H9 (cell line): Measurements from ENCODE around the gene ZNF521. TPM values are rescaled to one million over a fixed set of nuclear protein-coding genes. Genes with fewer than 3 reads are reported as not detected.

ENCODE experiments used
- DNase-seq: peaks from one replicate; pipeline ENCODE4 v3.0.0-alpha.2; 2017
- H2AFZ ChIP-seq: one replicate; pipeline ENCODE4 v1.6.1; 2013; ENCODE audit warnings: mild to moderate bottlenecking, low read length, control low read depth, moderate library complexity
- H2AK5ac ChIP-seq: 2 replicates; pipeline ENCODE4 v1.6.1; 2013; ENCODE audit warnings: low read length, control low read depth, mixed read lengths; ENCODE audit not compliant: insufficient read length
- H2BK120ac ChIP-seq: one replicate; pipeline ENCODE4 v1.6.1; 2013; ENCODE audit warnings: low read depth, mild to moderate bottlenecking, low read length, control low read depth, inconsistent platforms; ENCODE audit not compliant: poor library complexity, severe bottlenecking
- H2BK12ac ChIP-seq: 2 replicates; pipeline ENCODE4 v1.6.1; 2013; ENCODE audit warnings: low read length, control low read depth, mixed read lengths, low read depth; ENCODE audit not compliant: insufficient read length
- H2BK15ac ChIP-seq: 2 replicates; pipeline ENCODE4 v1.6.1; 2013; ENCODE audit warnings: low read depth, low read length, control low read depth
- H2BK20ac ChIP-seq: one replicate; pipeline ENCODE4 v1.6.1; 2013; ENCODE audit warnings: low read depth, mild to moderate bottlenecking, low read length, control low read depth, inconsistent platforms; ENCODE audit not compliant: poor library complexity, severe bottlenecking
- H2BK5ac ChIP-seq: 2 replicates; pipeline ENCODE4 v1.6.1; 2013; ENCODE audit warnings: low read length, control low read depth, mixed read lengths; ENCODE audit not compliant: insufficient read length
- H3K14ac ChIP-seq: 2 replicates; pipeline ENCODE4 v1.6.1; 2013; ENCODE audit warnings: low read length, control low read depth; ENCODE audit not compliant: insufficient read depth
- H3K18ac ChIP-seq: 2 replicates; pipeline ENCODE4 v1.6.1; 2013; ENCODE audit warnings: low read depth, mild to moderate bottlenecking, mixed read lengths, low read length, control low read depth; ENCODE audit not compliant: insufficient read length
- H3K23ac ChIP-seq: 2 replicates; pipeline ENCODE4 v1.6.1; 2013; ENCODE audit warnings: low read length, control low read depth, mixed read lengths, low read depth; ENCODE audit not compliant: insufficient read length
- H3K23me2 ChIP-seq: 2 replicates; pipeline ENCODE4 v1.6.1; 2013; ENCODE audit warnings: low read depth, mild to moderate bottlenecking, mixed read lengths, low read length, control low read depth; ENCODE audit not compliant: insufficient read length, poor library complexity, severe bottlenecking
- H3K27ac ChIP-seq: 2 replicates; pipeline ENCODE4 v1.5.1; 2013; ENCODE audit warnings: low read length, control low read depth, mixed read lengths, low read depth; ENCODE audit not compliant: insufficient read length
- H3K27me3 ChIP-seq: 2 replicates; pipeline ENCODE4 v1.6.1; 2013; ENCODE audit warnings: low read length, control low read depth, inconsistent platforms; ENCODE audit not compliant: insufficient read depth
- H3K4ac ChIP-seq: 2 replicates; pipeline ENCODE4 v1.6.1; 2013; ENCODE audit warnings: low read depth, mild to moderate bottlenecking, control low read depth, inconsistent platforms, low read length, moderate library complexity
- H3K4me1 ChIP-seq: 2 replicates; pipeline ENCODE4 v1.6.1; 2013; ENCODE audit warnings: low read length, control low read depth, inconsistent platforms; ENCODE audit not compliant: insufficient read depth
- H3K4me2 ChIP-seq: 2 replicates; pipeline ENCODE4 v1.6.1; 2013; ENCODE audit warnings: low read length, control low read depth, mixed read lengths; ENCODE audit not compliant: insufficient read length, insufficient read depth
- H3K56ac ChIP-seq: 2 replicates; pipeline ENCODE4 v1.6.1; 2013; ENCODE audit warnings: low read depth, mild to moderate bottlenecking, mixed read lengths, low read length, control low read depth; ENCODE audit not compliant: insufficient read length
- H3K79me1 ChIP-seq: 2 replicates; pipeline ENCODE4 v1.6.1; 2013; ENCODE audit warnings: low read depth, mild to moderate bottlenecking, moderate library complexity, low read length, control low read depth, inconsistent platforms; ENCODE audit not compliant: insufficient read depth, poor library complexity, severe bottlenecking
- H3K79me2 ChIP-seq: 2 replicates; pipeline ENCODE4 v1.6.1; 2013; ENCODE audit warnings: low read length, control low read depth, inconsistent platforms; ENCODE audit not compliant: insufficient read depth
- H3K9ac ChIP-seq: 2 replicates; pipeline ENCODE4 v1.6.1; 2013; ENCODE audit warnings: low read length, control low read depth, mixed read lengths; ENCODE audit not compliant: insufficient read length; ENCODE audit errors: extremely low read depth
- H3K9me3 ChIP-seq: one replicate; pipeline ENCODE4 v1.6.1; 2013; ENCODE audit warnings: low read depth, low read length, inconsistent platforms; ENCODE audit not compliant: control insufficient read depth
- H3T11ph ChIP-seq: one replicate; pipeline ENCODE4 v1.6.1; 2013; ENCODE audit warnings: mild to moderate bottlenecking, low read length, control low read depth, inconsistent platforms
- H4K20me1 ChIP-seq: one replicate; pipeline ENCODE4 v1.6.1; 2013; ENCODE audit not compliant: control insufficient read depth, insufficient read length, insufficient read depth
- H4K5ac ChIP-seq: 2 replicates; pipeline ENCODE4 v1.6.1; 2013; ENCODE audit warnings: low read depth, mild to moderate bottlenecking, mixed read lengths, low read length, control low read depth; ENCODE audit not compliant: insufficient read length
- H4K8ac ChIP-seq: replicated peaks from 2 replicates; pipeline ENCODE4 v1.6.1; 2013; ENCODE audit warnings: low read length, control low read depth, mixed read lengths, low read depth; ENCODE audit not compliant: insufficient read length
- H4K91ac ChIP-seq: 2 replicates; pipeline ENCODE4 v1.6.1; 2013; ENCODE audit warnings: low read depth, mild to moderate bottlenecking, moderate library complexity, mixed read lengths, low read length, control low read depth; ENCODE audit not compliant: insufficient read length
- H3K27ac Mint-ChIP-seq, 3 experiments: 2 replicates in 2 of 3; 3 replicates in 1 of 3; pipeline ENCODE4 v1.8.0; 2020 to 2021; ENCODE audit warnings: mixed read lengths in 3 of 3, mild to moderate bottlenecking in 1 of 3, moderate library complexity in 1 of 3
- H3K27me3 Mint-ChIP-seq: 2 replicates; pipeline ENCODE4 v1.8.0; 2021; ENCODE audit warnings: low read depth, mild to moderate bottlenecking, moderate library complexity, mixed read lengths
- H3K36me3 Mint-ChIP-seq, 3 experiments: 2 replicates in 2 of 3; 3 replicates in 1 of 3; pipeline ENCODE4 v1.8.0; 2020 to 2021; ENCODE audit warnings: low read depth in 3 of 3, mixed read lengths in 3 of 3; ENCODE audit not compliant: insufficient read depth in 1 of 3
- H3K4me1 Mint-ChIP-seq, 2 experiments: 2 replicates each; pipeline ENCODE4 v1.8.0; 2020; ENCODE audit warnings: mixed read lengths in 2 of 2
- H3K4me3 Mint-ChIP-seq, 2 experiments: 2 replicates in 1 of 2; 3 replicates in 1 of 2; pipeline ENCODE4 v1.8.0; 2020 to 2021; ENCODE audit warnings: mild to moderate bottlenecking in 2 of 2, mixed read lengths in 2 of 2, moderate library complexity in 1 of 2
- H3K9me3 Mint-ChIP-seq, 2 experiments: 2 replicates in 1 of 2; 3 replicates in 1 of 2; pipeline ENCODE4 v1.8.0; 2020; ENCODE audit warnings: mild to moderate bottlenecking in 2 of 2, mixed read lengths in 2 of 2, moderate library complexity in 1 of 2
- CTCF ChIP-seq: fragments of 200-600 bp; sonication (generic); conservative IDR thresholded peaks from 3 replicates; pipeline ENCODE4 v1.8.0; 2021; ENCODE audit warnings: antibody characterized with exemption, mild to moderate bottlenecking
- WGBS: extraction: QIAGEN DNeasy Blood & Tissue Kit; methylation state at CpG from one replicate; pipeline ENCODE4 v1.1.7; 2013; ENCODE audit warnings: missing lambda C conversion rate, low lambda C conversion rate, mixed read lengths; ENCODE audit not compliant: insufficient read length; ENCODE audit errors: extremely low coverage; 5-methylcytosine and 5-hydroxymethylcytosine counted together
- total RNA-seq: library from RNA; stranded (reverse); gene quantifications from 2 replicates; pipeline ENCODE4 v1.2.1, GENCODE V29; 2021

The ZNF521 gene
- total RNA-seq, 1 experiment from 2014 or later, result 3.3 TPM

GRCh38 chr18:25235401-25236042 is 116.4 kb downstream of the ZNF521 start:
- H2BK5ac ChIP-seq, result no peak overlapping the region
- no peaks in the 10 kb centered on the region for H3K9me3 ChIP-seq
- H4K8ac ChIP-seq, result no peak overlapping the region
- no peak overlapping the region for H3K23ac ChIP-seq
- H3K27me3 Mint-ChIP-seq, result no peaks in the 10 kb centered on the region
- H3K27ac ChIP-seq, result no peak overlapping the region
- H3K4me1 ChIP-seq, result no peaks in the 10 kb centered on the region
- no peak overlapping the region for H2BK12ac ChIP-seq
- no peaks in the 10 kb centered on the region for H3K79me1 ChIP-seq
- no peak overlapping the region for H2AFZ ChIP-seq
- H3K4me3 Mint-ChIP-seq, result no peak overlapping the region
- no peak overlapping the region for H3K18ac ChIP-seq
- H2AK5ac ChIP-seq, result no peak overlapping the region
- H3K14ac ChIP-seq, result no peak overlapping the region
- H2BK120ac ChIP-seq, result no peak overlapping the region
- no peak overlapping the region for H3K4me2 ChIP-seq
- no peak for DNase-seq
- H4K91ac ChIP-seq, result no peak overlapping the region
- H3K27me3 ChIP-seq, result no peaks in the 10 kb centered on the region
- H3K4me1 Mint-ChIP-seq, result peaks cover 3 to 15% of the 10 kb centered on the region in 2 experiments
- H3K79me2 ChIP-seq, result no peaks in the 10 kb centered on the region
- no peak overlapping the region for H3K4ac ChIP-seq
- no peak overlapping the region for H3K27ac Mint-ChIP-seq
- H3K9me3 Mint-ChIP-seq, result no peaks in the 10 kb centered on the region
- H3T11ph ChIP-seq, result no peak overlapping the region
- H3K23me2 ChIP-seq, result no peaks in the 10 kb centered on the region
- no peaks in the 10 kb centered on the region for H3K36me3 Mint-ChIP-seq
- no peak overlapping the region for H4K5ac ChIP-seq
- no peak for TF ChIP-seq CTCF
- no CpG with 5 or more reads among the region's 9 CpGs for WGBS
- H2BK20ac ChIP-seq, result no peak overlapping the region
- no peaks in the 10 kb centered on the region for H4K20me1 ChIP-seq
- H3K9ac ChIP-seq, result no peak overlapping the region
- H2BK15ac ChIP-seq, result no peak overlapping the region
- no peak overlapping the region for H3K56ac ChIP-seq
